NOMO-1 treated with DMSO at 0.1 percent for 48 hours (cell line): ENCODE data around the gene MTR.
A peak's percentile ranks its signal among the peaks of the same experiment; 100 is the strongest.
"Not testable (repeated sequence)": the region's sequence is repeated elsewhere in the genome, so short reads cannot be mapped to it uniquely, and the experiment has no call there.

Experiments used
- DNase-seq: peaks from one replicate; lab custom pipeline; 2025; ENCODE audit not compliant: unreplicated experiment; lab: John Stamatoyannopoulos, UW

Gene MTR

GRCh38 chr1:236896716-236897115, 101.6 kb downstream of the MTR start:
- no peak for DNase-seq

DNA sequence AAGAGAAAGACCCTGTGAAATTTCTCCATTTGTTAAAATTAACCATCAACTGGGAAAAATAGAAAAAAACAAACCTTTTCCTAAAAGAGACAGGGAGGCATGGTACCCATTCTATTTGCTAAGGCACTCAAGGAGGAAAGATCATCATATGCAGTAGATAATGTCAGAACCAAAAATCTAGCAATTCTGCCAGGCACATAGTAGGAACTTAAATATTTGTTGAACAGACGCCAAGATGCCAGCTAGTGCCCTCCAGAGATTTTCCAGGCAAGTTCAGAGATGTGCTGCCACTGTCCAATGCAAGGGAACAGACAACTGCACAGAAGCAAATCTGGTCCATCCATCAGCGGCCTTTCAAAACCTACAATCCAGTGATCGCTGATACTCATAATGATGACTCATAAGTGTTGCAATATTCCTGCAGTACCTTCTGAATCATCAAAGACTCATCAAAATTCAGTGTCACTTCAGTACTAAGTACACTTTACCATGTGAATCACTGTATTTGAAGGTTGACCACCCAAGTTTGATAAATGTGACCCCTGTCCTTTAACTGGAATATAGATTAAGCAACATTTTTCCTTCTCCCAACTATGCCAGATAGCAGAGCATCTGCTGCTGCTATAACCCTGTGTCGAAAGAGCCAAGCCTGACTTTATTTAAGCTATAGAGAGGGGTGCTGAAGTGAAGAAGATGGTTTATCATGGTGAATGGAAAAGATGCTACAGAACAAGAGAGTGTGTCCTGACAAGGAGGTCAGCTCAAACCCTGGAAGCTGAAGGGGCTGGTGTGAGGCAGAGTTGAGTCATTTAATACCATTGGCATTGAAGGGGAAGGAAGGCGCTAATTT, 110.0 kb downstream of the MTR start:
- peak; percentile 76 for DNase-seq

DNA sequence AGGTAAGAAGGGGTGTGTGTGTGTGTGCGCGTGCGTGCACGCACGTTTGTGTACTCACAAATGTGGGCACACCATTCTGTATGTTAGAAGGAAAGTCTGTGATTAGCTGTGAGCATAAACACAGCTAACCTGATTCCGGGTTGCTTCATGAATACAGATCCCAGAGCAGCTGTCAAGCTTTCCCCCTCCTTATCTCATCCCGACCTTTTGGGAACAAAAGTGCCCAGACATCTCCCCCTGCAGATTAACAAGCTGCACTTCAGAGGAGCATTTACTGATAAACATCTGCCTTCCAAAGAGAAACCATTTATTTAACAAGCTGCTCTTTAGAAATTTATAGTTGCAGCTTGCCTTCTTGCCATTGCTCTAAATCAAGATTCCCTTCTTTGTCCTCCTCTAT, 112.1 kb downstream of the MTR start:
- DNase-seq, result no peak

DNA sequence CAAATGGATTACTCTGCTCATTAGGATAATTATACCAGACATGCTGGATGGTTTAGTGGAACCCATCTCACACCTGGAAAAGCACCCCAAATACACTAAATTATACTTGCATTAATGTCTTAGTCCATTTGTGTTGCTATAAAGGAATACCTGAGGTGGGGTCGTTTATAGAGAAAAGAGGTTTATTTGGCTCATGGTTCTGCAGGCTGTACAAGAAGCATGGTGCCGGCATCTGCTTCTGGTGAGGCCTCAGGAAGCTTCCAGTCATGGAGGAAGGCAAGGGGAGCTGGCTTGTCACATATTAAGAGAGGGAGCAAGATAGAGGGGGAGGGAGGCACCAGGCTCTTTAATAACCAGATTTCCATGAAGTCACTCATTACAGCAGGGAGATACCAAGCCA, 113.6 kb downstream of the MTR start:
- DNase-seq, result no peak

DNA sequence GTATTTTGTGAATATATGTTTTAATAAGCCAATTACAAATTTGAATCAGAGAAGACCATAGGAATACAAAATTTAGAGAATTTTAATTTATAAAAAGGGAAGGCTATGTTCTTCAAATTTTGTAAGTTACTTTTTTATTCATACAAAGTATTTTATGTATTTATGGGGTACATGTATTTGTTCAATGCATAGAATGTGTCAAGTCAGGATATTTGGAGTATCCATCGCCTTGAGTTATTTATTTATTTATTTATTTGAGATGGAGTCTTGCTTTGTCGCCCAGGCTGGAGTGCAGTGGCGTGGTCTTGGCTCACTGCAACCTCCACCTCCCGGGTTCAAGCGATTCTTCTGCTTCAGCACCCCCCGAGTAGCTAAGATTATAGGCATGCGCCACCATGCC, 116.0 kb downstream of the MTR start:
- not testable (repeated sequence) for DNase-seq

DNA sequence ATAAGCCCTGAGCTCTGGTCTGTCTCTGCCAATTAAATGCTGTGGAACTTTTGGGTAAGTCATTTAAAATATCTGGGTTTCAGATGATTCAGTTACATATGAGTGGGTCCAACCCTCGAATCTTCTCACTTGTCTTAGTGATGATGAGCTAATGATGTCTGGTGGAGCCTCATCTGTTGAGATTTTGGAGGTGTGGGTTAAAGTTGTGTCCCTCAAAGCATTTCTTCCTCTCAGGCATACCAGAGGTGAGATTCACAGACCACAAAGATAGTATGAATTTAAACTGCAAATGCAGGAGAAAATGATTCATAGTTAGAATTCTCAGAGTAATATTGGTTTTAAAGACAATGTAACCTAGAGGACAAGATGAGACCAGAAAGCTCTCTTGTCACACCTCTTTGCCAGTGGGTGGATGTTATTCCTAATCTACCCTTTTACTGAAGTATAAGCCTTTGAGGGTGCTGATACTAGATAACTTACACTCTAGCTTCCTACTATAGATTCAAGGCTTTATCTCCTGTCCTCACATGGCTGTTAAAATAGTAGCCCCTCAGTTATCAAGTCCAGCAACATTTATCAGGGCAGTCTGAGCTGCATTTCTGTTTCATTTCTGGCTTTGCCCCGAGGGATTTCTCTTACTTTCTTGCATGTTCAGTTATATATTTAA, 118.4 kb downstream of the MTR start:
- DNase-seq, result no peak

GRCh38 chr1:236914375-236914774, 119.3 kb downstream of the MTR start:
- no peak for DNase-seq

- no peak for DNase-seq
These were observed 121.2 kb downstream of the MTR start for GRCh38 chr1:236916131-236916800.

DNA sequence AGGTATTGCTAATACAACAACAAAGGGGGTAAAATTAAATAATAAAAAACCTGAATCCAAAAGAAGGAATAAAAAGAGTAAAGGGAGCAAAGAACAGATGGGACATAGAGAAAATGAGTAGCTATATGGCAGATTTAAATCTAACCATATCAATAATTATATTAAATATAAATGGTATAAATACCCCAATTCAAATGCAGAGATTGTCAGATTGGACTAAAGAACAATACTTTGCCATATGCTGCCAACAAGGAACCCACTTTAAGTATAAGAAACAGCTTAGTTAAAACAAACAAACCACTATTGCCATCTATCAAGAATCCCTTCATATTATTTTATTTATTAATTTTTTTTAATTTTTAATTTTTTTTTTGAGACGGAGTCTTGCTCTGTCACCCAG, 122.4 kb downstream of the MTR start:
- no peak for DNase-seq

GRCh38 chr1:236920286-236920894, 125.3 kb downstream of the MTR start:
- DNase-seq, result no peak

DNA sequence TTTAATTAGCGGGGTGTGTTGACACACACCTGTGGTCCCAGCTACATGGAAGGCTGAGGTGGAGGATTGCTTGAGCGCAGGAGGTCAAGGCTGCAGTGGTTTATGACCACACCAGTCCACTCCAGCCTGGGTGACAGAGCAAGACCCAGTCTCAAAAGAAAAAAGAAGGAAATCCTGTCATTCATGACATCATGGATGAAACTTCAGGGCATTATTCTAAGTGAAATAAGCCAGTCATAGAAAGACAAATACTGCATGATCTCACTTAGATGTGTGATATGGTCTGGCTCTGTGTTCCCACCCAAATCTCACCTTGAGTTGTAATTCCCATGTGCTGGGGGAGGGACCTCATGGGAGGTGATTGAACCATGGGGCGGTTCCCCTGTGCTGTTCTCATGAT, 126.5 kb downstream of the MTR start:
- DNase-seq, result no peak

- no peak for DNase-seq
These were observed 127.1 kb downstream of the MTR start for GRCh38 chr1:236922190-236922589.

- no peak for DNase-seq
These were observed 130.3 kb downstream of the MTR start for GRCh38 chr1:236925386-236925785.

DNA sequence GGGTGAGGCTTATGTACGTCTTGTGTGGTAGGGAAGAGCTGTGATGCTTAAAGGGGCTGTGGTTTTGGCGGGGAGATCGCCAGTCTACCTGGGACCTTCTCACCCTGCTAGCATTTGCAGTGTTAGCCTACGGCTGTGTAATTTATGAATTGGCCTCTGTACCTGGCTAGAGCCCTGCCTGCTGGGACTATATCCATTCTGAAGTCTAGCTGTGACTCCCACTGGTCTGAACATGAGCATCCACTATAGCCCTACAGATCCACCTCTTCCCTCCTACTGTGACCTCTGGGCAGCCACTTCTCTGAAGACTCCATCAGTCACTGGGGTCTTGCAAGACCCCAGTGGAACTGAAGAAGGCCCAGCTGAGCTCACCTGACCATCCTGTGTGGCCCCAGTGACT, 135.4 kb downstream of the MTR start:
- no peak for DNase-seq

DNA sequence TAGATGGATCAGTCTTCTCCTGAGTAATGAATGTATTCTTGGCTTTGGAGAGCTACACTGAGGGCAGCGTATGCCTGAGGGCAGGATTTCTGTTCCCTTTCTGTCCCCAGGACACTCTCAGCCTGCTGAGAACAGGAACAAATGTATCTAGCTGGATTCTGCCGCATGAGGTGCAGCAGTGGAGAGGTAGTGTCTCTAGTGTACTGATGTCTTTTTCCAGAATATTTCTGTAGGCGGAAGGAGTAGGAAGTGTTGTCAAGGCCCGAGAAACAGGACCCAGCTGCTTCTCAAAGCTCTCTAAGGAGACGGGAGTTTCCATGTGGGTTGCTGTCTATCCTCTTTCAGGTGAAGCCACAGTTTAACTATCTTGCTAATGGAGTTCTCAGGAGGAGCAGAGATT, 143.7 kb downstream of the MTR start:
- no peak for DNase-seq

- DNase-seq, result no peak
These were observed 147.3 kb downstream of the MTR start for GRCh38 chr1:236942431-236942830.

DNA sequence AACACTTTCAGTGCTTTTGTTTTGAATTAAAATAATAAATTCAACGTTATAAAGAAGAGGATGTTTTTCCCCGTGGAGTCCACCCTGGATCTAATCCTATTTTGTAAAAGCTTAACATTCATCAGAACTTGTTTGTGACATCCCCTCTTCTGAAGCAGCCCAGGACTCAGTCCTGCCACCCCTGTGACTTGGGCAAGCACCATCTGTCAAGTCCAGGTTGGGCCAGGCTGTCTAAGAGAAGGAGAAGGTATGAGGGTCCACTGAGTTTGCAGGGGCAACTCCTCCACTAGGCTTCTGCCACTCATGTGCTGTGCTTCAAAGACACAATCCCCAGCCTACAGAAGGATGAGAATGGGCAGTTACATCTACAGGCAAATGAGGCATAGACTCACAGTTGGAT, 149.5 kb downstream of the MTR start:
- no peak for DNase-seq

- DNase-seq, result no peak
These were observed 149.9 kb downstream of the MTR start for GRCh38 chr1:236945002-236945401.

DNA sequence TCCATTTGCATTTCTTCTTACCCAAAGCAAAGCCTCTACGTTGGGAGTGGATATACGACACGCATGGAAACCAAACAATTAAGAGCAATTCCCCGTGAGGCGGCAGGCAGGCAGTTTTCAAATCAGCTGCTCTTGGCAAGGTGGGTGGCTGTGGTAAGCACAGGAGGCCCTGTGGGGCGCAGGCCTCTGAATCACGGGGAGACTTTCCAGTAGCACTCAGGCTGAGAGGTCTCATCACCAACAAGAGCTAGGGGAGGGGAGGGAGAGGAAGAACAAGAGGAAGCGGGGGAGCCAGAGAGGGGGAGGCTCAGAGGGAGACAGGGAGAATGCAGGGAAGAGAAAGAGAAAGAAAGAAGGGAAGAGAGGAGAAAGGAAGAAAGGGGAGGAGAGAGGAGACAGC, 152.7 kb downstream of the MTR start:
- no peak for DNase-seq

DNA sequence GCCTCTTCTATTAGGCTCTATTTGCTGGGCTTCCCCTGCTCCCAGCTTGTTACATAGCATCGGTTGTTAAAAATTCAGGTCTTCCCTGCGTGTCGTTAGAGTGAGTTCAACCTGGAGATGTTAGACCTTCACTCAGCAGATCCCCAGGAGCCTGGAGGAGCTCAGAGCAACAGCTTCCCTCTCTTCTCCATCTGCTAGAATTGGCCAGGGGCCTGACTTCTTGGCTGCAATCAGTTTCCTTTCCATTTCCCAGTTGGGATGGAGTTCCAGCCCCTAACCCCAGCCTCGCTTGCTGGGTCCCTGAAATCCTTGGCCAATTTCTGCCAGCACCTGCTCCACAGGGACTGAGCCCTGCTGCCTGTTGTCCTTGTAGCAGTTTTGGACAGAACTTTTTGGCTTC, 153.3 kb downstream of the MTR start:
- DNase-seq, result no peak

DNA sequence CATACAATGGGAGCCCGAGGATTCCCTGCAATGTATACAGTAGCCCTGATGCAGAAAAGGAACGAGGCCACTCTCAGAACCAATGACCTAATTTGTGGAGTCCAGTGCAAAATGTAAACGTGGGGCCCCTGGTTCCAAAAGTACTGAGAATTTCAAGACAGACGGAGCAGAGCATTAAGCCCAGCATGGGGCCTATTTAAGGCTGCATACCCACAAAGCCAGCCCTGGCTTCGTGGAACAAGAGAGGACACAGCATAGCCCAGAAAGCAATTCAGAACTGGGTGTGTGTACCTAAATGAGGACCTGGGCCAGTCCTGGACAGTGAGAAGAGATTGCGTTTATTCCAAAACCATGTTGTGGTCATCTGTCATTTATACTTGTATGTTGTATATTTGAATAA, 153.9 kb downstream of the MTR start:
- no peak for DNase-seq

GRCh38 chr1:236950365-236950764, 155.3 kb downstream of the MTR start:
- no peak for DNase-seq
